ENCODE results near the gene HPX. TPM values are rescaled to one million over a fixed set of nuclear protein-coding genes. Genes with fewer than 3 reads are reported as not detected.
A peak's percentile ranks its signal among the peaks of the same experiment; 100 is the strongest.

The HPX gene
- polyA plus RNA-seq, 10 donors: 0.87 to 5.4 (median 1.9) TPM

- peak in 1 of 3 donors; percentile 19 for DNase-seq
Measured at GRCh38 chr11:6390718-6391469, 49.9 kb downstream of the HPX start.

GRCh38 chr11:6389905-6390717 lies 50.7 kb downstream of the HPX start, which contains the start of gene SMPD1:
Gene SMPD1 (plus strand): TSS chr11:6390474. CDS start chr11:6390599, 125 bp downstream.
- peak; percentile 88 to 95 (median 92) for DNase-seq

GRCh38 chr11:6388748-6389147 lies 52.0 kb downstream of the HPX start:
- no peak for DNase-seq

GRCh38 chr11:6387811-6388599 lies 52.8 kb downstream of the HPX start:
- no peak for DNase-seq

- DNase-seq: no peak
Measured at GRCh38 chr11:6385046-6385777, 55.6 kb downstream of the HPX start.

Other genes with a start within 250 kb of the HPX start
- under 1 TPM in 1 of 10 donors, not detected in 9; 0.11 TPM for gene OR52W1, start 241.8 kb downstream of the HPX start, polyA plus RNA-seq (ENCODE audit: insufficient read length in 10 of 10)
- gene C11orf42, start 235.4 kb downstream of the HPX start, polyA plus RNA-seq (ENCODE audit: insufficient read length in 10 of 10): under 1 TPM in 8 of 10 donors, not detected in 2; 0.24 to 0.46 (median 0.31) TPM
- 10 to 100 TPM; 18.5 to 39.1 (median 23.5) TPM for gene FHIP1B, start 206.4 kb downstream of the HPX start, polyA plus RNA-seq (ENCODE audit: insufficient read length in 10 of 10)
- gene CNGA4, start 201.9 kb downstream of the HPX start, polyA plus RNA-seq (ENCODE audit: insufficient read length in 10 of 10): under 1 TPM in 5 of 10 donors, not detected in 5; 0.11 to 0.33 (median 0.17) TPM
- gene CCKBR, start 181.1 kb downstream of the HPX start, polyA plus RNA-seq (ENCODE audit: insufficient read length in 10 of 10): under 1 TPM in 1 of 10 donors, not detected in 9; 0.22 TPM
- gene CAVIN3, start 120.5 kb downstream of the HPX start, polyA plus RNA-seq (ENCODE audit: insufficient read length in 10 of 10): 10 to 100 TPM; 15.6 to 42.7 (median 27.7) TPM
- gene SMPD1, start 50.5 kb downstream of the HPX start, polyA plus RNA-seq (ENCODE audit: insufficient read length in 10 of 10): 10 to 100 TPM; 21.8 to 26.7 (median 24.5) TPM
- 10 to 100 TPM; 27.2 to 31.7 (median 28.4) TPM for gene APBB1, start 21.9 kb downstream of the HPX start, polyA plus RNA-seq (ENCODE audit: insufficient read length in 10 of 10)
- gene TRIM3, start 33.0 kb upstream of the HPX start, polyA plus RNA-seq (ENCODE audit: insufficient read length in 10 of 10): 10 to 100 TPM; 11.9 to 21.2 (median 14.1) TPM
- gene ARFIP2, start 40.3 kb upstream of the HPX start, polyA plus RNA-seq (ENCODE audit: insufficient read length in 10 of 10): 10 to 100 TPM; 29.4 to 42.6 (median 32.8) TPM
- gene TIMM10B, start 40.5 kb upstream of the HPX start, polyA plus RNA-seq (ENCODE audit: insufficient read length in 10 of 10): 10 to 100 TPM; 16.0 to 22.0 (median 18.3) TPM
- gene DNHD1, start 56.3 kb upstream of the HPX start, polyA plus RNA-seq (ENCODE audit: insufficient read length in 10 of 10): 10 to 100 TPM in 3 of 10 donors, 1 to 10 TPM in 7; 3.9 to 13.5 (median 5.8) TPM
- 10 to 100 TPM; 16.4 to 22.6 (median 18.6) TPM for gene RRP8, start 162.6 kb upstream of the HPX start, polyA plus RNA-seq (ENCODE audit: insufficient read length in 10 of 10)
- gene ILK, start 162.8 kb upstream of the HPX start, polyA plus RNA-seq (ENCODE audit: insufficient read length in 10 of 10): 100 to 1,000 TPM; 135 to 163 (median 147) TPM
- 100 to 1,000 TPM in 6 of 10 donors, 10 to 100 TPM in 4; 96.4 to 127 (median 108) TPM for gene TAF10, start 171.2 kb upstream of the HPX start, polyA plus RNA-seq (ENCODE audit: insufficient read length in 10 of 10)
- gene TPP1, start 178.4 kb upstream of the HPX start, polyA plus RNA-seq (ENCODE audit: insufficient read length in 10 of 10): 10 to 100 TPM; 36.4 to 48.0 (median 40.9) TPM
- 10 to 100 TPM; 36.7 to 66.6 (median 43.7) TPM for gene DCHS1, start 214.8 kb upstream of the HPX start, polyA plus RNA-seq (ENCODE audit: insufficient read length in 10 of 10)
- 10 to 100 TPM; 54.3 to 79.9 (median 59.9) TPM for gene MRPL17, start 242.4 kb upstream of the HPX start, polyA plus RNA-seq (ENCODE audit: insufficient read length in 10 of 10)

All from muscle of back (tissue), 11 donors.